ENCODE data around the gene EMC1.
"Not testable (repeated sequence)": the region's sequence is repeated elsewhere in the genome, so short reads cannot be mapped to it uniquely, and the experiment has no call there.

The EMC1 gene

DNA sequence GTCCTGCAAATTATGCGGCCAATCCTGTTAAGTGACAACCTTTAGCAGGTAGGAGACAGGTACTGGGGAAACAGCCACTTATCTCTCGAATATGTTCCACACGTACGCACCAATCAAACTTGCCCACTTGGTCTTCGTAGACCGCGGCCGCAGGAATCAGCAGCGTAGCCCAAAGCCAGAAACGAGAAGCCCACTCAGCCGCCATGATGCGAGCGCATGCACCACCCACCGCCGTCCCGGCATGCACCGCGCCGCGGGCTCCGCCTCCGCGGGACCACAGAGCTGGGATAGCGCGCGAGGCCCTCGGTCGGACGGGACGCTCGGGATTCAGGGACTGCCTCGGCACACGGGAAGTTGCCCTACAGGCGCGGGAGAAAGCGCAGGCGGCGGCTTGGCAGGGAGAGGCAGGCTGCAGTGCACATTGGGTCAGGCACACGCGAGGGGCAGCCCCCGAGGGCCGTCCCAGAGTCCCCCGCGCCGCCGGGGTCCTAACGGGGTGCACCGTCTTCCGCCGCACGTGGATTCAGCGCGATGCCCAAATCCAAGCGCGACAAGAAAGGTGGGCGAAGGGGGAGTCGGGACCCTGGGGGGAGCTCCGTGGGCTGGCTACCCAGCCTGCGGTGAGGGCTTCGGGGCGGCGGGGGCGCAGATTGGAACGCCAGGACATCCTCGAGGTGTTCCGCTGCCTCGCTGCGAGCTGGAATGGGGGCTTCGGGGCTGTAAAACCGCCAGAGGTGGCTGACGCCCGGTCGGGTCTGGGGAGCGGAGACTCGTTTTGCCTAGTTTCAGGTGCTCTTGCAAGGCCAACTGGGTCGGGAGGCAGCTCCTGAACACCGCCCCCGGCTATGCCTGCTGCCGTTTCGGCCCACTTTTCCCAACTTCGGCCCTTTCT is at the start of gene EMC1, which contains the start of gene MRTO4:
Gene EMC1, minus strand, starts transcription at position 220 of the 892 bp plus-strand sequence. Its CDS starts 15 bp downstream, at position 205.
Gene MRTO4, plus strand, starts transcription at position 501 of the 892 bp plus-strand sequence. Its CDS starts 31 bp downstream, at position 532.
- TF ChIP-seq, protein P1, sequence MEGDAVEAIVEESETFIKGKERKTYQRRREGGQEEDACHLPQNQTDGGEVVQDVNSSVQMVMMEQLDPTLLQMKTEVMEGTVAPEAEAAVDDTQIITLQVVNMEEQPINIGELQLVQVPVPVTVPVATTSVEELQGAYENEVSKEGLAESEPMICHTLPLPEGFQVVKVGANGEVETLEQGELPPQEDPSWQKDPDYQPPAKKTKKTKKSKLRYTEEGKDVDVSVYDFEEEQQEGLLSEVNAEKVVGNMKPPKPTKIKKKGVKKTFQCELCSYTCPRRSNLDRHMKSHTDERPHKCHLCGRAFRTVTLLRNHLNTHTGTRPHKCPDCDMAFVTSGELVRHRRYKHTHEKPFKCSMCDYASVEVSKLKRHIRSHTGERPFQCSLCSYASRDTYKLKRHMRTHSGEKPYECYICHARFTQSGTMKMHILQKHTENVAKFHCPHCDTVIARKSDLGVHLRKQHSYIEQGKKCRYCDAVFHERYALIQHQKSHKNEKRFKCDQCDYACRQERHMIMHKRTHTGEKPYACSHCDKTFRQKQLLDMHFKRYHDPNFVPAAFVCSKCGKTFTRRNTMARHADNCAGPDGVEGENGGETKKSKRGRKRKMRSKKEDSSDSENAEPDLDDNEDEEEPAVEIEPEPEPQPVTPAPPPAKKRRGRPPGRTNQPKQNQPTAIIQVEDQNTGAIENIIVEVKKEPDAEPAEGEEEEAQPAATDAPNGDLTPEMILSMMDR (IDR thresholded peaks at IDR 0.05; ENCODE audit: borderline replicate concordance, insufficient read depth, low read depth, low read length) = no peak
- H3K4me3 ChIP-seq (ENCODE audit: low read depth, low read length) = peak within 1 kb of the TSS; percentile 97

DNA sequence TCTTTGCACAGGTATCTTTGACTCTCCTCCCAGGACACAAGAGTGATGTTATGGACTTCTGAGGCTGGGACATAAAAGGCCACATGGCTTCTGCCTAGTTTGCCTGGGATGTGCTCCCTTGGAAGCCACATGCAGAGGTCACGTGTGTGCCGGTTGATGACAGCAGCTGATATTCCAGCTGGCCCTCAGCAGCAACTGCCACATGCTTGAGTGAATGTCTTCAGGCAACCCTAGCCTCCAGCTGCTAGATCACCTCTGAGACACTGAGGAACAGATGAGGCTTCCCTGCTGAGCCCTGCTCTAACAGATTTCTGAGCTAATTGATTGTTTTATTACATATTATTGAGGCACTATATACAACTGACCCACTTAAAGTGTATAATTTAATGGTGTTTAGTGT is 48.9 kb upstream of the EMC1 start:
- TF ChIP-seq, protein P1 (IDR thresholded peaks at IDR 0.05; ENCODE audit: borderline replicate concordance, insufficient read depth, low read depth, low read length) = no peak
- H3K4me3 ChIP-seq (ENCODE audit: low read depth, low read length) = no peak overlapping the region

DNA sequence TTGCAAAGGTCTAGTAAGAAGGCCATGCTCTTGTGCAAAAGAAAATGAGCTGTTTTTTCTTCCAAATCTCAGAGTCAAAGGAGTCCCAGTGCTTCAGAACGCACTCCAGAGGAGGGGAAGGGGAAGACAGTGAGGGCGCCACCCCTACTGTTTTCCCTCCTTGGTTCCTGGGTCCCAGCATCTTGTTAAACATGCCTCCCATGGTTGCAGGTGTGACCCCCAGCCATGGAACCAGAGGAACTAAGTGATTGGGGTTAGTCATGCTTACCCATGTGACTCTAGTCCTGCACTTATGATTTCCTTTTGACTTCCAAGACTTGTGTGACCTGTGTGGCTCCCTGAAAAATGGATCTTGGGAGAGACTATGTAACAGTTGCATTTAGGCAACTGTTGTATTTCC is 43.3 kb upstream of the EMC1 start:
- H3K4me3 ChIP-seq (ENCODE audit: low read depth, low read length) = no peak overlapping the region
- TF ChIP-seq, protein P1 (IDR thresholded peaks at IDR 0.05; ENCODE audit: borderline replicate concordance, insufficient read depth, low read depth, low read length) = no peak

DNA sequence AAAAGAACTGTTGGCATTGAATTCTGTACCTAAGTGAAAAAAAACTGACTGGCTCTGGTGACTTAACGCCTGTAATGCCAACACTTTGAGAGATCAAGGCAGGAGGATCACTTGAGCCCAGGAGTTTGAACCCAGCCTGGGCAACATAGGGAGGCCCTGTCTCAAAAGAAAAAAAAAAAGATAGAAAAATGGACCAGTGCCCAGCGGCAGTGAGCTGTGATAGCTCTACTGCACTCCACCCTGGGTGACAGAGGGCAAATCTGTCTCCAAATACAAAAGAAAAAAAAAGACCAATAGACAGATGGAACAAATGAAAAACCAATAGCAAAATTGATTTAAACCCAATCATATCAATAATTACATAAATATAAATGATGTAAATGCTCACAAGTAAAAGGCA is 37.9 kb upstream of the EMC1 start:
- H3K4me3 ChIP-seq (ENCODE audit: low read depth, low read length) = no peak overlapping the region
- TF ChIP-seq, protein P1 (IDR thresholded peaks at IDR 0.05; ENCODE audit: borderline replicate concordance, insufficient read depth, low read depth, low read length) = no peak

DNA sequence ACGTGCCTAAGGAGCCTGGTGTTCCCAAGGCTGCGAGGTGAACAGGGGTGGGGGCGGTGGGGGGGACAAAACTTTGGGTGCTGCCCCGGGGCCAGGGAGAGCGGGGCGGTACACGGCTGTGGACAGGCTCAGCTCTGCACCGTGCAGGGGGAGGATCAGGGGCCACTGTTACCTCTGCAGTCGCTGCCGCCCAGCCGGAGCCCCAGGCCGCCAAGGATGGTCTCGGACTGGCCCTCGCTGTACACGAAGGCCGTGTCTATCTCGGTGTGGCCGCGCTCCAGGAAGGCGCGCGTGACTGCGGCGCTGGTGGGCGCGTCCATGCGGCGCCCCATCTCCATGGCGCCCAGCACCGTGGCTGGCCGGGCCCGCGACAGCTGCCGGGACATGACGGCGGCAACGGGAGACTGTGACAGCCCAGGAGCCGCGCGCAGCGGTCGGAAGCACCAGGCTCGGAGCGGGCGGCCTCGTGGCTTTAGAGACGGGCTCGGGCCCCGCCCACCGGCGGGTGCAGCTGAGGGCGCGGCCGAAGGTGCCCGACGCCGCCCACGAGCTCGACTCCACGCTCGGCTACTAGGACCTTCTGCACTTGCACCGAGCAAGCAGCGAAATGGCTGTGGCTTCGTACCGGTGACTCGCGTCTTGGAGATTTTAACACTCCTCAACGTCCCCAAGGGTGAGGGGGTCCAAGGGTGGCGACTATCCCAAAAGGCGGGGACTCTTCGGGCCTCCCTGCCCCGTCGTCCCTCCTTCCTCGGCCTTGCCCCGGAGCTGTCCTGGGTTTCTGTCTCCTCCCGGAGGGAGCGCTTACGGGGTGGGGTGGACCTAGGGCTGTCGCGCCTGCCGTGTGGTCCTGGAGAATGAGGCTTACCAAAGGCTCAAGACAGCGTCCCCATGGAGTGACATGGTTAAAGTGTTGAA is 37.3 kb upstream of the EMC1 start, which contains the start of gene AKR7A3:
Gene AKR7A3, minus strand, starts transcription at position 447 of the 918 bp plus-strand sequence. Its CDS starts 61 bp downstream, at position 386.
- H3K4me3 ChIP-seq (ENCODE audit: low read depth, low read length) = not testable (repeated sequence)

DNA sequence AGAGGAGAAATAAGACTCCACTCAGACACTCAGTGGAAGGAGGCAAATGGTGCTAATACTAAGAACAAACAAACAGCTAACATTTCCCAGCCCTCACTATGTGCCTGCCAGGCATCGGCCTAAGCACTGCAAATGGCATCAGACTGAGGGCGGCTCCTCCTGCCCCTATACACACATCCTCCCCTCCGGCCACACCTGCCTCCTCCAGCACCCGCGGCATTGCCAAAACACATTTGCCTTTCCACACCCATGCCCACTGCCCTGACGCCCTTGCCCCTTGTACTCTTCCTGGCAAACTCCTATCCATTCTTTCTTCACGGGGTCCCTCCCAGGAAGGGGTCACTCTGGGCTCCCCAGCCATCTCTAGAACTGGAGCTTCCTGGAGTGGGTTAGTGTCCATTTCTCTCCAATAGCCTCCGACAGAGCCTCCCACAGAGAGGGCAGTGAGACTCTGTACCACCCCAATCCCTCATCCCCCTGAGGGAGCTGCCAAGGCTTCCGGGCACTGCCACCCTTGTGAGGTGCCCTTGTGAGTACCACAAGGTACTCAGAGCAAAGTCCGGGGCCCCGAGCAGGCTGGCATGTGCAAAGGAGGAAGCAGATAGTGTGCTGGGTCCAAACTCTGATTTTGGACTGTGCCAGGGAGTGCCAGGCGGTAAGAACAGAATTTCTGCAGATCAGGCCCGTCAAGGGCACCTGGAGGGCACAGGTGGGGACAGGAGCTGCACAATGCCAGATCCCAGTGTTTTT is 36.3 kb upstream of the EMC1 start:
- TF ChIP-seq, protein P1 (IDR thresholded peaks at IDR 0.05; ENCODE audit: borderline replicate concordance, insufficient read depth, low read depth, low read length) = no peak
- no peak overlapping the region for H3K4me3 ChIP-seq (ENCODE audit: low read depth, low read length)

DNA sequence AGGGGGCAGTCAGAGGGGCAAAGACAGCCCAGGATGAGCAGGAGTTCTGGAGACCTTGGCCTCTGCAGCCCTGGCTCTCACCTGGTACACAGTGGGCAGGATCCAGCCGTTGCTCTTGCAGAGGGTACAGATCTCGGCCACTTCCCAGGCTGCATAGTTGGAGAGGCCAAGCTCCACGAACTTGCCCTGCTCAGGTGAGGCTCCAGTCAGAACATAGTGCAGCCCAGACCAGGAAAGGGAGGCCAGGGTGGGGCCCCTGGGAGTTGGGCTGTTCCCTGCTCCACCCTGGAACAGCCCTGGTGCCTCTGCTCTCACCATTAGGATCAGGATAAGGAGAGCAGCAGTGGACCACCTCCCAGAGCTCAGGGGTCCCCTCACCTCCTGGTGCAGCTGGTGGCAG is 34.5 kb upstream of the EMC1 start:
- not testable (repeated sequence) for H3K4me3 ChIP-seq (ENCODE audit: low read depth, low read length)

DNA sequence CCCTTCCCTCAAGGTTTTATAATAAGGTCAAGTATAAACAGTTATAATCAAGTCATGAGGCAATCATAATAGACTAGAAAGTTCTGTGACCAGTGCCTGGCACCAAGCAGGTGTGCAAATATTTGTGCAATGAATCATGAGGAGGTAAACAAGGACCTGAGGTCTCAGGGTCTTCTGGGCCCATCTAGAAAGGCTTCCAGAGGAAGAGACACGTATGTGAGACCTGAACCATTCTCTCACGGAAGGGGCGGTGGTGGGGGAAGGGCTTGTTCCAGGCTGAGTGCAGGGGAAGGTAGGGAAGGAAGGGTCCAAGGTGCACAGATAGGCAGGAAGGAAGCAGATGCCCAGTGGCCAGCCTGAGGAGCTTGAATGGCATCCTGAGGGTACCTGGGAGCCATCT is 34.0 kb upstream of the EMC1 start:
- H3K4me3 ChIP-seq (ENCODE audit: low read depth, low read length) = not testable (repeated sequence)

All from GM12875 (cell line).